Fibroblast of skin of left quadriceps (primary cell): ENCODE data around the gene VEPH1.

Source experiments
- DNase-seq, 2 experiments: peaks; one replicate each; pipeline ENCODE4 v3.0.0-alpha.2; 2013; ENCODE audit warnings: low read depth in 2 of 2

Gene VEPH1

GRCh38 chr3:157305392-157305791, 197.8 kb downstream of the VEPH1 start:
- no peak for DNase-seq

GRCh38 chr3:157301755-157302154, 201.5 kb downstream of the VEPH1 start:
- DNase-seq, result no peak

- DNase-seq, result no peak
Observed at GRCh38 chr3:157300981-157301663, 202.1 kb downstream of the VEPH1 start.

GRCh38 chr3:157300094-157300493, 203.1 kb downstream of the VEPH1 start:
- peak; percentile 84 to 87 for DNase-seq

GRCh38 chr3:157297328-157297915, 205.8 kb downstream of the VEPH1 start:
- DNase-seq, result no peak

GRCh38 chr3:157294953-157295352, 208.3 kb downstream of the VEPH1 start:
- DNase-seq, result no peak

GRCh38 chr3:157294491-157294890, 208.7 kb downstream of the VEPH1 start:
- no peak for DNase-seq

GRCh38 chr3:157290766-157291165, 212.4 kb downstream of the VEPH1 start:
- peak; percentile 98 to 99 for DNase-seq

- DNase-seq, result no peak
Observed at GRCh38 chr3:157285966-157286365, 217.2 kb downstream of the VEPH1 start.

- no peak for DNase-seq
Observed at GRCh38 chr3:157285141-157285540, 218.1 kb downstream of the VEPH1 start.

GRCh38 chr3:157284688-157285087, 218.5 kb downstream of the VEPH1 start:
- no peak for DNase-seq

GRCh38 chr3:157282261-157283191, 220.7 kb downstream of the VEPH1 start:
- peak; percentile 95 for DNase-seq

- no peak for DNase-seq
Observed at GRCh38 chr3:157280786-157281185, 222.4 kb downstream of the VEPH1 start.

- no peak for DNase-seq
Observed at GRCh38 chr3:157280354-157280753, 222.9 kb downstream of the VEPH1 start.

- no peak for DNase-seq
Observed at GRCh38 chr3:157279237-157279636, 224.0 kb downstream of the VEPH1 start.

- no peak for DNase-seq
Observed at GRCh38 chr3:157276801-157277200, 226.4 kb downstream of the VEPH1 start.

- no peak for DNase-seq
Observed at GRCh38 chr3:157275832-157276231, 227.4 kb downstream of the VEPH1 start.

- no peak for DNase-seq
Observed at GRCh38 chr3:157274644-157275137, 228.5 kb downstream of the VEPH1 start.

- no peak for DNase-seq
Observed at GRCh38 chr3:157271283-157271882, 231.8 kb downstream of the VEPH1 start.

- no peak for DNase-seq
Observed at GRCh38 chr3:157268026-157268425, 235.2 kb downstream of the VEPH1 start.

GRCh38 chr3:157265931-157266330, 237.3 kb downstream of the VEPH1 start:
- DNase-seq, result no peak

- no peak for DNase-seq
Observed at GRCh38 chr3:157263027-157263426, 240.2 kb downstream of the VEPH1 start.
